Mucosa of rectum (tissue), 2 donors: ENCODE measurements around the gene LRIG1.

Experiments used
- H3K27ac ChIP-seq, 2 donors: one replicate each; pipeline ENCODE4 v1.7.0; 2013; ENCODE audit warnings: inconsistent platforms in 2 of 2, low read depth in 2 of 2, low read length in 2 of 2
- H3K27me3 ChIP-seq, 2 donors: one replicate each; pipeline ENCODE4 v1.7.0; 2013; ENCODE audit warnings: low read length in 2 of 2; ENCODE audit not compliant: control insufficient read depth in 2 of 2, insufficient read depth in 2 of 2
- H3K36me3 ChIP-seq, 2 donors: one replicate each; pipeline ENCODE4 v1.7.0; 2013; ENCODE audit warnings: low read length in 2 of 2; ENCODE audit not compliant: control insufficient read depth in 2 of 2, insufficient read depth in 2 of 2
- H3K4me1 ChIP-seq, 2 donors: one replicate each; pipeline ENCODE4 v1.7.0; 2013; ENCODE audit warnings: low read length in 2 of 2, mild to moderate bottlenecking in 1 of 2; ENCODE audit not compliant: control insufficient read depth in 2 of 2, insufficient read depth in 2 of 2
- H3K4me3 ChIP-seq, 2 donors: one replicate each; pipeline ENCODE4 v1.7.0; 2013; ENCODE audit warnings: low read length in 2 of 2
- H3K9ac ChIP-seq, 2 donors: one replicate each; pipeline ENCODE4 v1.7.0; 2013; ENCODE audit warnings: low read length in 2 of 2, low read depth in 1 of 2, mild to moderate bottlenecking in 1 of 2
- H3K9me3 ChIP-seq, 2 donors: one replicate each; pipeline ENCODE4 v1.7.0; 2013; ENCODE audit warnings: low read length in 2 of 2; ENCODE audit not compliant: control insufficient read depth in 2 of 2
- donor health status: healthy.
- donor health status: Normal muscosa, but diverticular disease.

Gene LRIG1

DNA sequence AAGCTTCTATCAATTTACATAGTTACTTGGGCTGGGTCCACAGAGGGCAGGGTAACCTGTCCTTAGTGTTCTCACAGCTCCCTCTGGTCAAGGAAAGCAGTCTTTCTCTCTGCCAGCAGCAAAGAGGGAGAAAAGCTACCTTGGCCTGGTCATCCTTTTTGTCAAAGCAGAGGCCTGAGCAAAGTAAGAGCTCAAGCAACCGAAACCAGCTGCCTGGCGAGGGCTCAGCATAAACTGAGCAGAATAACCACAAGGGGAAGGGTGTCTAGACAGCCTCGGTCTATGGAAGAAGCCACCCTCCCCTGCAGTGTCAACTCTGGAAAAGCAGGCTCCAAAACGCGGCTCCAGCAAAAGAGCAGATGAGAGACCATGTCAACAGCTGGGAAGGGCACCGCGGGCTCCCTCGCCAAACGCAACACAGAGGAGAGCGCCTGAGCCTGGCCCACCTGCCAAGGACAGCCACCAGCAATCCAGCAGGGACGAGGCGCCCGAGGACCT lies 17.4 kb downstream of the LRIG1 start:
- Histone ChIP-seq H3K36me3 (no peaks in the 10 kb centered on the region), H3K27me3 (no peaks in the 10 kb centered on the region), H3K4me3 (peak overlapping the region in 1 of 2 donors; percentile 24), H3K27ac (peak overlapping the region; percentile 53 to 56), H3K9me3 (no peaks in the 10 kb centered on the region), H3K9ac (peak overlapping the region in 1 of 2 donors; percentile 13), H3K4me1 (peaks cover 53 to 68% of the 10 kb centered on the region in 2 donors)

DNA sequence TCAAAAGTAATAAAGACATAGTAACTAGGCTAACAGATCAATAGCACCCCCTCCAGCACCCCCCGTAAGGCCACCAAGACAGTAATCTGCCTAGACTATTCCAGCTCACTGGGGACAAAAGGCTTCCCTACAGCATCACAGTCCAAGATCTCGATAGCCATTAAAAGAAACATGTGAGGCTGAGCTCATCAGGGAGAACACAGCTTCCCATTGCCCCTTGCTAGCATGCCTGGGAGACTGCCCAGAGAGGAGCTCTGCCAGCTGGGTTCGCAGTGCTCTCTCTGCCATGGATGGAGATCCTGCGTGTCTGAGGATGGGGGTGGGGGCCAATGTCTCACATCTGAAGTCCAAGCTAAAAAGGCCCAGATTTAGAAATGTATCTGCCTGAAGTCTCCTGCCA lies 17.8 kb downstream of the LRIG1 start:
- Histone ChIP-seq H3K9ac (peak overlapping the region in 1 of 2 donors; percentile 13), H3K4me3 (no peak overlapping the region)

GRCh38 chr3:66482018-66482404 lies 18.8 kb downstream of the LRIG1 start:
- Histone ChIP-seq H3K9me3 (no peaks in the 10 kb centered on the region), H3K27ac (peak overlapping the region; percentile 52 to 56), H3K36me3 (no peaks in the 10 kb centered on the region), H3K9ac (no peak overlapping the region), H3K4me1 (peaks cover 66 to 83% of the 10 kb centered on the region in 2 donors), H3K4me3 (peak overlapping the region in 1 of 2 donors; percentile 10), H3K27me3 (no peaks in the 10 kb centered on the region)

More for the DNA sequence above, 17.8 kb downstream of the LRIG1 start:
- H3K36me3 ChIP-seq = no peaks in the 10 kb centered on the region
- no peaks in the 10 kb centered on the region for H3K27me3 ChIP-seq
- H3K9me3 ChIP-seq = no peaks in the 10 kb centered on the region
- peaks cover 58 to 73% of the 10 kb centered on the region in 2 donors for H3K4me1 ChIP-seq
- peak overlapping the region; percentile 53 to 56 for H3K27ac ChIP-seq

DNA sequence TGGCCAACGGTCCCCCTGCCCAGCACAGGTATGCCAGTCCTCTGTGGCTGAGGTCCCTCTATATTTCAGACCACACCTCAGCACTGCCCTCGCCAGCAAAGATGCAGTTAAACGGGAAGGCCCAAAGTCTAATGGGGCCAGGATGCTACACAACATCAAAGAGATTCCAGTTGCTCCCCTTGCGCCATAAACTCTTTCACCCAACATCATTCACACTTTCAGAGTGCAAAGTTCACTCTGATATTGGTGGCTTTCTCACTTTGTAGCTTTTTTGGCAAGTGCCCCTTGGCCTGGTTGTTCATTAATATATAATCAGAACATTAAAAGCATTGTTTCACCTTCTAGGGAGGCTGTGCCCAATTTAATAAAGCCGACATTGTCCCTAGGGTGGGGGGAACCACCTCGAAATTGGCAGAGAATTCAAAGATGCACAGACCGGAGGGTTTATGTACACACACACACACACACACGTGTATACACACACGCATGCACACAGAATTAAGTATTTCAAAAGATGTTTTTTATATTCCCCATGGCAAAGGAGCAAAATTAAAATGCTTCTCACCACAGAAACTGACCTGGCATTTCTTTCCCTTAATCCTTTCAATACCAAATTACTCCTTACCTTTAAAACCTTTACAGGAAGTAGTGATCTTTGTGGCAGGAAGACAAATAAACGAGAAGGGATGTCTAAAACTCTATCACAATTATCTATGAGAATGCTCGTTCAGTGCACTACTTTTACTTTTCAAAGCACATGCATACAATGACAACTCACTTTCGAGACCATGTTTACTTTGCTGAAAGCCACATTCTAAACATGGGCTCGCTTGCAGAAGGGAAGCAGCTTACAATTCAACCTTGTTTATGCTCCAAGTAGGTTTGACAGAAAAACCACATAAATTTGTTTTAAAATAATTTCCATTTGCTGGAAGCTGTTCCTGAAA lies 19.5 kb downstream of the LRIG1 start:
- Histone ChIP-seq H3K9ac (no peak overlapping the region), H3K36me3 (no peaks in the 10 kb centered on the region), H3K4me1 (peaks cover 67 to 89% of the 10 kb centered on the region in 2 donors), H3K4me3 (peak overlapping the region in 1 of 2 donors; percentile 10), H3K27me3 (no peaks in the 10 kb centered on the region), H3K27ac (peak overlapping the region; percentile 52 to 56), H3K9me3 (no peaks in the 10 kb centered on the region)

- Histone ChIP-seq H3K27me3 (no peaks in the 10 kb centered on the region), H3K9ac (no peak overlapping the region), H3K36me3 (no peaks in the 10 kb centered on the region), H3K4me3 (no peak overlapping the region), H3K4me1 (peaks cover 71 to 94% of the 10 kb centered on the region in 2 donors), H3K27ac (peak overlapping the region; percentile 43 to 52), H3K9me3 (no peaks in the 10 kb centered on the region)
Observed at GRCh38 chr3:66480666-66481065, 20.2 kb downstream of the LRIG1 start.

DNA sequence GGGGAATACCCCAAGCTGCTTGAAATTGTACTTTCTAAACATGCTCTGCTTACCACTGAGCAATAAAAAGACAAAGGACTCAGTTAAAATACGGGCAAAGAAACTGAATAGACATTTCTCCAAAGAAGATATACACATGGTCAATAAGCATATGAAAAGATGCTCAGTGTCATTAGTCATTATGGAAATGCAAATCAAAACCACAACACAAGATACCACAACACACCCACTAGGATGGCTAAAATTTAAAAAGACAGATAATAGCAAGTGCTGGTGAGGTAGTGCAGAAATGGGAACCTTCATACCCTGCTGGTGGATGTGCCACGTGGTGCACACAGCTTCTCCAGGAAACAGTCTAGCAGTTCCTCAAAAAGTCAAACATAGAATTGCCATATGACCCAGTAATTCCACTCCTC lies 21.3 kb downstream of the LRIG1 start:
- Histone ChIP-seq H3K9ac (no peak overlapping the region), H3K36me3 (no peaks in the 10 kb centered on the region), H3K9me3 (no peaks in the 10 kb centered on the region), H3K27ac (peak overlapping the region; percentile 64 to 71), H3K4me3 (peak overlapping the region in 1 of 2 donors; percentile 2), H3K4me1 (peaks cover 72 to 95% of the 10 kb centered on the region in 2 donors), H3K27me3 (no peaks in the 10 kb centered on the region)

GRCh38 chr3:66478960-66479359 lies 21.9 kb downstream of the LRIG1 start:
- Histone ChIP-seq H3K9me3 (no peaks in the 10 kb centered on the region), H3K27me3 (no peaks in the 10 kb centered on the region), H3K4me3 (peak overlapping the region in 1 of 2 donors; percentile 2), H3K27ac (peak overlapping the region; percentile 64 to 71), H3K36me3 (no peaks in the 10 kb centered on the region), H3K4me1 (peaks cover 69 to 90% of the 10 kb centered on the region in 2 donors), H3K9ac (no peak overlapping the region)

DNA sequence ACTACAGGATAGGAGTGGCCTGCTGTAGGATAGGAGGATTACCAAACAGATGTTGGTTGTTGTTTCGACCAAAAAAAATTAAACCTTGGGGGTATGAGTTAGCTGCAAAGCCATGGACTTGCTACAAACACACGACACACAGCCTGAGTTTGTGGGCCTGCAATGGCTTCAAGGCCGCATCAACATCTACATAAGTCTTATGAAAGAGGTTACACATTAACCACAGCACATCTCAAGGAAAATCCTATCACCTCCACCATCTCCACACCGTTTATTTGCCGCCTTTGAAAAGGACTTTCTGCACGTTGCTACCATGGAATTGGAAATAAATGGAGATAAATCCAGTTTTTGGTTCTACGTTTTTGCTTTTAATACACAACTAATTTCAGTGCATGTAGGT lies 23.0 kb downstream of the LRIG1 start:
- H3K36me3 ChIP-seq = no peaks in the 10 kb centered on the region
- no peaks in the 10 kb centered on the region for H3K27me3 ChIP-seq
- H3K4me3 ChIP-seq = peak overlapping the region in 1 of 2 donors; percentile 4
- no peaks in the 10 kb centered on the region for H3K9me3 ChIP-seq
- H3K4me1 ChIP-seq = peaks cover 63 to 89% of the 10 kb centered on the region in 2 donors
- no peak overlapping the region for H3K9ac ChIP-seq
- H3K27ac ChIP-seq = peak overlapping the region; percentile 64 to 71

- Histone ChIP-seq H3K27ac (peak overlapping the region; percentile 66 to 71), H3K36me3 (no peaks in the 10 kb centered on the region), H3K4me3 (peak overlapping the region in 1 of 2 donors; percentile 49), H3K27me3 (no peaks in the 10 kb centered on the region), H3K9me3 (no peaks in the 10 kb centered on the region), H3K4me1 (peaks cover 60 to 87% of the 10 kb centered on the region in 2 donors), H3K9ac (no peak overlapping the region)
Observed at GRCh38 chr3:66476852-66477381, 23.9 kb downstream of the LRIG1 start.
